Measurements from ENCODE around the gene MBD5. TPM values are rescaled to one million over a fixed set of nuclear protein-coding genes. Genes with fewer than 3 reads are reported as not detected.

The MBD5 gene
- polyA plus RNA-seq, 1 donor (not counting 4 experiments of a cell fraction or from before 2014, with no cell fraction given): 20.1 TPM

GRCh38 chr2:148303161-148303560 is 282.3 kb downstream of the MBD5 start:
- dilution Hi-C loops (cut with MboI; ENCODE audit: extremely low pct_ligation_motif_present, low sequenced_read_pairs): no loop called here
- Histone ChIP-seq H3K4me2 (ENCODE audit: control insufficient read depth, extremely low read depth, insufficient read depth, low read depth, low read length) (no peak overlapping the region), H3K27ac (ENCODE audit: control insufficient read depth, insufficient read depth, low read length) (no peak overlapping the region), H3K36me3 (ENCODE audit: control insufficient read depth in 2 of 2, extremely low read depth in 1 of 2, insufficient read depth in 2 of 2, low read length in 2 of 2) (no peaks in the 10 kb centered on the region), H3K9me3 (ENCODE audit: control insufficient read depth, low read depth, low read length) (no peaks in the 10 kb centered on the region), H3K9ac (ENCODE audit: control insufficient read depth, extremely low read depth, insufficient read depth, low read length) (no peak overlapping the region), H3K4me3 (ENCODE audit: control insufficient read depth in 2 of 3, extremely low read depth in 1 of 3, insufficient read depth in 2 of 3, low read depth in 1 of 3, low read length in 3 of 3) (no peak overlapping the region), H3K9me1 (ENCODE audit: control insufficient read depth, extremely low read depth, insufficient read depth, low read length) (no peaks in the 10 kb centered on the region), H3K4me1 (ENCODE audit: control insufficient read depth, extremely low read depth, insufficient read depth, low read length) (no peaks in the 10 kb centered on the region), H2AFZ (ENCODE audit: control insufficient read depth, low read length) (no peak overlapping the region), H4K20me1 (ENCODE audit: control insufficient read depth, extremely low read depth, insufficient read depth, low read length) (no peaks in the 10 kb centered on the region), H3K79me2 (ENCODE audit: control insufficient read depth, insufficient read depth, low read length) (no peaks in the 10 kb centered on the region), H3K27me3 (ENCODE audit: control insufficient read depth, extremely low read depth, insufficient read depth, low read length) (no peaks in the 10 kb centered on the region)
- DNase-seq (ENCODE audit: low read depth, low spot score) (no peak), FAIRE-seq (no peak)
- TF ChIP-seq EZH2 (IDR thresholded peaks at IDR 0.05; ENCODE audit: low read length): no peak
- TF ChIP-seq, protein P1, sequence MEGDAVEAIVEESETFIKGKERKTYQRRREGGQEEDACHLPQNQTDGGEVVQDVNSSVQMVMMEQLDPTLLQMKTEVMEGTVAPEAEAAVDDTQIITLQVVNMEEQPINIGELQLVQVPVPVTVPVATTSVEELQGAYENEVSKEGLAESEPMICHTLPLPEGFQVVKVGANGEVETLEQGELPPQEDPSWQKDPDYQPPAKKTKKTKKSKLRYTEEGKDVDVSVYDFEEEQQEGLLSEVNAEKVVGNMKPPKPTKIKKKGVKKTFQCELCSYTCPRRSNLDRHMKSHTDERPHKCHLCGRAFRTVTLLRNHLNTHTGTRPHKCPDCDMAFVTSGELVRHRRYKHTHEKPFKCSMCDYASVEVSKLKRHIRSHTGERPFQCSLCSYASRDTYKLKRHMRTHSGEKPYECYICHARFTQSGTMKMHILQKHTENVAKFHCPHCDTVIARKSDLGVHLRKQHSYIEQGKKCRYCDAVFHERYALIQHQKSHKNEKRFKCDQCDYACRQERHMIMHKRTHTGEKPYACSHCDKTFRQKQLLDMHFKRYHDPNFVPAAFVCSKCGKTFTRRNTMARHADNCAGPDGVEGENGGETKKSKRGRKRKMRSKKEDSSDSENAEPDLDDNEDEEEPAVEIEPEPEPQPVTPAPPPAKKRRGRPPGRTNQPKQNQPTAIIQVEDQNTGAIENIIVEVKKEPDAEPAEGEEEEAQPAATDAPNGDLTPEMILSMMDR (optimal IDR thresholded peaks at IDR 0.05 in 1 of 3, IDR thresholded peaks at IDR 0.05 in 1 of 3, conservative IDR thresholded peaks at IDR 0.05 in 1 of 3; ENCODE audit: extremely low read depth in 1 of 3, insufficient read depth in 2 of 3, low read length in 3 of 3): no peak

GRCh38 chr2:148305476-148305875 is 284.6 kb downstream of the MBD5 start:
- FAIRE-seq: no peak

More at GRCh38 chr2:148305476-148305875, 284.6 kb downstream of the MBD5 start:
- Histone ChIP-seq H2AFZ (ENCODE audit: control insufficient read depth, low read length) (no peak overlapping the region), H3K4me1 (ENCODE audit: control insufficient read depth, extremely low read depth, insufficient read depth, low read length) (no peaks in the 10 kb centered on the region), H3K36me3 (ENCODE audit: control insufficient read depth in 2 of 2, extremely low read depth in 1 of 2, insufficient read depth in 2 of 2, low read length in 2 of 2) (no peaks in the 10 kb centered on the region), H3K4me2 (ENCODE audit: control insufficient read depth, extremely low read depth, insufficient read depth, low read depth, low read length) (no peak overlapping the region), H3K9ac (ENCODE audit: control insufficient read depth, extremely low read depth, insufficient read depth, low read length) (no peak overlapping the region), H3K79me2 (ENCODE audit: control insufficient read depth, insufficient read depth, low read length) (no peaks in the 10 kb centered on the region), H3K9me3 (ENCODE audit: control insufficient read depth, low read depth, low read length) (no peaks in the 10 kb centered on the region), H3K4me3 (ENCODE audit: control insufficient read depth in 2 of 3, extremely low read depth in 1 of 3, insufficient read depth in 2 of 3, low read depth in 1 of 3, low read length in 3 of 3) (no peak overlapping the region), H3K27me3 (ENCODE audit: control insufficient read depth, extremely low read depth, insufficient read depth, low read length) (no peaks in the 10 kb centered on the region), H4K20me1 (ENCODE audit: control insufficient read depth, extremely low read depth, insufficient read depth, low read length) (no peaks in the 10 kb centered on the region), H3K9me1 (ENCODE audit: control insufficient read depth, extremely low read depth, insufficient read depth, low read length) (no peaks in the 10 kb centered on the region), H3K27ac (ENCODE audit: control insufficient read depth, insufficient read depth, low read length) (no peak overlapping the region)
- TF ChIP-seq, protein P1 (optimal IDR thresholded peaks at IDR 0.05 in 1 of 3, IDR thresholded peaks at IDR 0.05 in 1 of 3, conservative IDR thresholded peaks at IDR 0.05 in 1 of 3; ENCODE audit: extremely low read depth in 1 of 3, insufficient read depth in 2 of 3, low read length in 3 of 3): no peak
- TF ChIP-seq EZH2 (IDR thresholded peaks at IDR 0.05; ENCODE audit: low read length): no peak
- DNase-seq (ENCODE audit: low read depth, low spot score): no peak
- dilution Hi-C loops (cut with MboI; ENCODE audit: extremely low pct_ligation_motif_present, low sequenced_read_pairs): no loop called here
